GM18858 (cell line): Measurements from ENCODE around the gene RIC8B.
"Not testable (repeated sequence)": the region's sequence is repeated elsewhere in the genome, so short reads cannot be mapped to it uniquely, and the experiment has no call there.

ENCODE experiments used
- ATAC-seq: cut with Tn5 transposase; IDR thresholded peaks from one replicate; pipeline ENCODE4 v1.9.1; 2021; ENCODE audit not compliant: unreplicated experiment

The RIC8B gene, protein sequence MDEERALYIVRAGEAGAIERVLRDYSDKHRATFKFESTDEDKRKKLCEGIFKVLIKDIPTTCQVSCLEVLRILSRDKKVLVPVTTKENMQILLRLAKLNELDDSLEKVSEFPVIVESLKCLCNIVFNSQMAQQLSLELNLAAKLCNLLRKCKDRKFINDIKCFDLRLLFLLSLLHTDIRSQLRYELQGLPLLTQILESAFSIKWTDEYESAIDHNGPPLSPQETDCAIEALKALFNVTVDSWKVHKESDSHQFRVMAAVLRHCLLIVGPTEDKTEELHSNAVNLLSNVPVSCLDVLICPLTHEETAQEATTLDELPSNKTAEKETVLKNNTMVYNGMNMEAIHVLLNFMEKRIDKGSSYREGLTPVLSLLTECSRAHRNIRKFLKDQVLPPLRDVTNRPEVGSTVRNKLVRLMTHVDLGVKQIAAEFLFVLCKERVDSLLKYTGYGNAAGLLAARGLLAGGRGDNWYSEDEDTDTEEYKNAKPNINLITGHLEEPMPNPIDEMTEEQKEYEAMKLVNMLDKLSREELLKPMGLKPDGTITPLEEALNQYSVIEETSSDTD

DNA sequence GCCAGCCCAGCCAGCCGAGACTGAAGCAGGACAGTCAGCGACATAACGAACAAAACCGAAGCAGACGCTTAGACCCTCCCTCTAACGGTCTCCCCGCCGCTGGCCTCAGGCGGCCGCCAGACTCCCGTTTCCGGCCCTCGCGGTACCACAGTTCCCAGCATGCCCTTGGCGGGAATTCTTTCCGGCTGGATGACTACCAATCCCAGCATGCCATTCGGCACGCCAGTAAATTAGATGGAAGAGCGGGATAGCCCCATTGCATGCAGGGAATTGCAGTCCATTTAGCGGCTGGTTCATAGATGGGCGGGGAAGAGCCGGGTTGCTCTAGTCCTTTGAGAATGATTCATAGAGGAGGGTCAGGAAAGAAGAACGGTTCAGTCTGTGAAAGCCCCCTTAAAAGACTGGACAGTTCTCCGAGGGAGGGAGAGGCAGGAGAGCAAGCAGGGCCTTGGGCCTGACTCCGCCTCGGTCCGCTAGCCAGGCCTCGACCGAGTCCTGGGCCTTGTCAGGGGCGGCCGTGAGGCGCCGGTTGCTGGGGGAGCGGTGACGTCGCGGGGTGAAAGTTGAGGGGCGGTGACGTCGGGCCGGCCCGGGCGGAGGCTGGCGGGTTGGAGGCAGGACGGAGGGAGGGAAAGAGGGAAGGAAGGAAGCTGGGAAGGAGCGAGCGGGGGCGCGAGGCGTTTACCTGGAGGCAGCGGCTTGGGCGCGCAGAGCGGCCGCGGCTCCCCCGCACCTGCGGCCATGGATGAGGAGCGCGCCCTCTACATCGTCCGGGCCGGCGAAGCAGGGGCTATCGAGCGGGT lies at the start of gene RIC8B:
Gene RIC8B (plus strand): TSS at position 678 of the 803 bp plus-strand sequence. CDS start 64 bp downstream, at position 742.
- peak; percentile 73 for ATAC-seq

DNA sequence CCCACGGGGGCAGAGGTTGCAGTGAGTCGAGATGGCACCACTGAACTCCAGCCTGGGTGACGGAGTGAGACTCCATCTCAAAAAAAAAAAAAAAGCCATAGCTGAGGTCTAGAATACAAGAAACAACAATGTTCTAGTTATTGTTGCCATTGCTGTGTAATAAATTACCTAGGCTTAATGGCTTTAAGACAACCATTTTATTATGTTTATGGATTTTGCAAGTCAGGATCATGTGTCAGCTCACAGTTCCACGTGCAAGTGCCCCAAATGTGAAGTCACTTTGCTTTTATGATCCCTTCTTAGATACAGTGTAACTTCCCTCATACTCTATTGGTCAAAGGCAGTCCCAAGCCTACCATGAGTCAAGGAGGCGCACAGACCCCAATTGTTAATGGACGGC lies 49.5 kb upstream of the RIC8B start:
- ATAC-seq, result no peak

DNA sequence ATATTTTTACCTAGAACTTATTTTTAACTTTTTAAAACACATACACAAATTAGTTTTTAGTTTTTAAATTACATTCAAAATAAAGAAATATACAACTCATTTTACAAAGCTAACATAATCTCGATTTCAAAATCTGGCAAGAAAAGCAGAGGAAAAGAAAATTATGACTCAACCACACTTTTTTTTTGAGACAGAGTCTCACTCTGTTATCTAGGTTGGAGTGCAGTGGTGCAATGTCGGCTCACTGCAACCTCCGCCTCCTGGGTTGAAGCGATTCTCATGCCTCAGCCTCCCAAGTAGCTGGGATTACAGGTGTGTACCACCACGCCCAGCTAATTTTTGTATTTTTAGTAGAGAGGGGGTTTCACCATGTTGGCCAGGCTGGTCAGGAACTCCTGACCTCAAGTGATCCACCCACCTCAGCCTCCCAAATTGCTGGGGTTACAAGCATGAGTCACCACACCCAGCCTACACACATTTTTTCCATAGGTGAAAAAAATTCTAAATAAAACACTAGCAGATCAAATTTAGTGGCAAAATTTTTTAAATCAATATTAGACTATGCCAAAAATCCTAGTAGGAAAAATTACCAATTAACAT lies 47.8 kb upstream of the RIC8B start:
- not testable (repeated sequence) for ATAC-seq

DNA sequence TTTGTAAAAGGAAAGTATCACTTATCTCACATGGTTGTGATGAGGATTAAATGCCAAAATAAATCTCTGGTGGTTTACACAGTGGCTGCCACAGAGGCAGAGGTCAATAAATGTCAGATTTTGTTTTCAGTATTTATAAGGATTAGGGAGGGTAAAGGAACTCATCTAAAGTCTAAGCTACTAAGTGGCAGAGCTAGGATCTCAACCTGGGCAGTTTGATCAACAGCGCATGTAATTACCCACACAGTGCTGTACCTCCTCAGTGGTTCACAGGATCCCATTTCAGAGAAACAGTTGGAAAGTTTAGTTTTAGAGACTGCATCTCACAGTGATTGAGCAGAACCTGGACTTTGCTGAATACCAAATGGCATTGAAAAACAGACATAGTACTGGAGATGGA lies 44.9 kb upstream of the RIC8B start:
- no peak for ATAC-seq

DNA sequence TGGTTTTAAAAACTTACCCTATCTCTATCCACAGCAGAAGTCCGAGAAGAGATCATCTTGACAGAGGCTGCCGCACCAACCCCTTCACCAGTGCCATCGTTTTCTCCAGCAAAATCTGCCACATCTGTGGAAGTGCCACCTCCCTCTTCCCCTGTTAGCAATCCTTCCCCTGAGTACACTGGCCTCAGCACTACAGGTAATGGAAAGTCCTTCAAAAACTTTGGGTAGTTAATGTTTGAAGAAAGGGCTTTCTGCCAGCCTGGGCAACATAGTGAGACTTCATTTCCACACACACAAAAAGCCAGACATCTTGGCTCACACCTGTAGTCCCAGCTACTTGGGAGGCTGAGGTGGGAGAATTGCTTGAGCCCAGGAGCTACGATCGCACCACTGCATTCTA lies 41.6 kb upstream of the RIC8B start:
- no peak for ATAC-seq

DNA sequence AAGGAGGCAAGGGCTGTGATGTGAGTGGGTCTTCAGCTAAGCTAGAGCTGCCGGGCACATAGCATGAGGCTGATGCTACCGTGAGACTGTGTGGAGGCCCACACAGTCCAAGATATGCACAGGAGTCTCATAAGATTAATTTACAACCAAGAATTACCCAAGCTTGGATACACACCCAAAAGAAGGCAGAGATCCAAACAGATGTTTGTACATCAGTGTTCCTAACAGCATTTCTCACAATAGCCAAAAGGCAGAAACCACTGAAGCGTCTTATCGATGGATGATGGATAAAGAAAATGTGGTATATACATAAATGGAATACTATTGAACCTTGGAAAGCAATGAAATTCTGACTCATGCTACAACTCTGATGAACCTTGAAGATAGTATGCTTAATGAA lies 40.8 kb upstream of the RIC8B start:
- ATAC-seq, result no peak

DNA sequence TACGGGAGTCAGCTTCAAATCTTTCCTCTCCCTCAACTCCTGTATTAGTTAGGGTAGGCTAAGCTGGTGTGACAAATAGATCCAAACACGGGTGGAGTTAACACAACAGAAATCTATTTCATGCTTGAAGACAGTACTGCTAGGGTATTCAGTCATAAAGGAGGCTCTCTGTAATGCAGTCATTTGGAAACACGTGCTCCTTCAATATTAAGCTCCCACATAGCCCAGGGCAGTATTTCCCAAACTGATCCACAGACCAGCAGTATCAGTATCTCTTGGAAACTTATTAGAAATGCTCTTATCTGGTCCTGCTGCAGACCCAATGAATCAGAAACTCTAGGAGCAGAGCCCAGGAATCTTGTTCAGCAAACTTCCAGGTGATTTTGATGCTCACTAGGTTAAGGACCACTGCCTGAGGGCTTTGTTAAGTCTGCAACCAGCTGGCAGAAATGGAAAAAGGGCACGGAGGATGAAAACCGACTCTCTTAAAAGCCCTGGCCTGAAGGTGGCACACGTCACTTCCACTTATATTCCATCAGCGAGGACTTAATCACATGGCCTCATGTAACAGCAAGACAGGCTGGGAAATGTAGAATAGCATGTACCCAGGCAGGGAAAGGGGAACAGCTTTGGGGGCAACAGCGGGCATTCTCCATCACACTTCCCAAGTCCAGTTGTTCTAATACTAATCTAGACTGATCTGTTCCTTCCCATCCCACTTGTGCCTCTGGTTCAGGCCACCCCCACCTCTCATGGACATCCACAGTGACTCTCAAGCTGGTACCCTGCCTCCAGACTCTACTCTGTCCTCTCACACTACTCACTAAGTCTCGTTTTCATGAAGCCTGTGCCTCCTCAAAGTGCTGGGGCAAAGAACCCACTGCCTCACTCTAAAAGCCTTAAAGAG lies 38.2 kb upstream of the RIC8B start:
- no peak for ATAC-seq

DNA sequence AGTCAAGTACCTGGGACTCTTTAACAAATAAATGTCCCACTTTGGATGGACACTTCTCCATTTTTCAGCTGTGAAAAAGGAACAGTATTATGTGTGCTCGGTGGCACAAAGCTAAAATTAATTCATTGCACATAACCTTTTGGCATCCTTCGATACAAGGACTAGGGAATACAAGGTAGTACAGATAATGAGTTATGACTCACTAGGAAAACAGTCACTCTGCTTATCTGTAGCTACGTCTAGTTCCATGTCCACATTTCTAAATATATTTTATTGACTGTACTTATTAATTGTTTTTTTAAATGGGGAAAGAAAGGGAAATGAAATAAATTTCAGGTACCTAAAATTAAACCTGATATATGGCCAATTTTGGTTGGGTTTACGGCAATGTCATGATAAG lies 35.2 kb upstream of the RIC8B start:
- no peak for ATAC-seq

DNA sequence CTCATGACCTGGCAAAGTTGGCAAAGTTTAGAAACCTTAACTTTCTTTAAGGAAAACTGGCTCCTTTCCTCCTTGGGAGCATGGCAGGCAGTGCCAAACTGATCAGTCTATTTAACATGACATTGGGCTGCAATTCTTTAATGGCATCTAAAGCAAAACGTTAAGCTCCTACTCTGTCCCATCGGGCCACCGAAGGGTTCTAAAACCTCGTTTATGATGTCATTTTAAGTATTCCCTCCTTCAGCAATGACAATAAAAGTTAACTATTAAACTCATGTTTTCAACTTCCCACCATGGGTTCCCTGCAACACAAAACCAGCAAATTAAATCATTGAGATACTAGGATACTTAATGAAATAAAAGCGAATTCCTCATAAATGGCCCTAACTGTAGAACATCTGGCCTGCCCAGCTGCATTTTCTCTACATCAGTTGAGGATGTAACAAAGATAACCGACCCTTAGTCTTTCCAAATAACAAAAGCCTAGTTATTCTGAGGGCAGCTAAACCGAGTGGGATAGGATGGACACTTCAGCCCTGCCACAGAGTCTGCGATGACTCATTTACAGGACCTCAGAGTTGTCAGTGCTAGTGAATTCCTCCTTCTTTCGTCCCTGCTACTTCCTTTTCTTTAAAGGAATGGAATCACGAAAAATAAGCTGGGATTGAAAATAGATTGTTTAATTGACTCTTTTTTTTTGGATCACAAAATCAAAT lies 34.5 kb upstream of the RIC8B start:
- no peak for ATAC-seq

DNA sequence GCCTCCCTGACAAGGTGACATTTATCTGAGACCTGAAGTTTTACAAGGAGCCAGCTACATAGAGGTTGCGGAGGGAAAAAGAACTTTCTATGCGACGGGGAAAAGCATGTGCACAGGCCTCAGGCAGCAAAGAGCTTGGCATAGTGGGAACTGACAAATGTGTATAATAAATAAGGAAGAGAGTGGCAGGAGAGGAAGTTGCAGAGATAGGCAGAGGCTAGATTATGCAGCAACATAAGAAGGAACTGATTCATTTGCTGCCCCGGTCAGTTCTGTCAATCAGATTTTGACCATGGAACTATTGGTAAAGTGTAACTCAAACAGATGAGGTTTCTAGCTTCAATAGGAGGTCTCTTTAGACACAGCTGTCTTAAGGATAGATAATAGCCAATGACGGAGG lies 33.7 kb upstream of the RIC8B start:
- ATAC-seq, result no peak

DNA sequence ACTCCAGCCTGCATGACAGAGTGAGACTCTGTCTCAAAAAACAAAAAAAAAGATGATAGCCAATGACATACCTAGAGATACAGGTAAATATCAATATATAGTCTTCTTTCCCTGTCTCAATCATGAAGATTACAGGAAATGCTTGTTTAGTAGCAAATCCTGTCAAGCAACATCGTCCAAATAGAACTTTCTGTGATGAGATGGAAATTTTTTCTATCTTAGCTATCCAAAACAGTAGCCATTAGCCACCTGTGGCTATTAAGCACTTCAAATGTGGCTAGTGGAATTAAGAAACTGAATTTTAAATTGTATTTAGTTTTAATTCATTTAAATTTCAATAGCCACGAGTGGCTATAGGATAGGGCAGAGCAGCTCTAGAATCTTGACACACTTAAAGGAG lies 33.2 kb upstream of the RIC8B start:
- no peak for ATAC-seq

DNA sequence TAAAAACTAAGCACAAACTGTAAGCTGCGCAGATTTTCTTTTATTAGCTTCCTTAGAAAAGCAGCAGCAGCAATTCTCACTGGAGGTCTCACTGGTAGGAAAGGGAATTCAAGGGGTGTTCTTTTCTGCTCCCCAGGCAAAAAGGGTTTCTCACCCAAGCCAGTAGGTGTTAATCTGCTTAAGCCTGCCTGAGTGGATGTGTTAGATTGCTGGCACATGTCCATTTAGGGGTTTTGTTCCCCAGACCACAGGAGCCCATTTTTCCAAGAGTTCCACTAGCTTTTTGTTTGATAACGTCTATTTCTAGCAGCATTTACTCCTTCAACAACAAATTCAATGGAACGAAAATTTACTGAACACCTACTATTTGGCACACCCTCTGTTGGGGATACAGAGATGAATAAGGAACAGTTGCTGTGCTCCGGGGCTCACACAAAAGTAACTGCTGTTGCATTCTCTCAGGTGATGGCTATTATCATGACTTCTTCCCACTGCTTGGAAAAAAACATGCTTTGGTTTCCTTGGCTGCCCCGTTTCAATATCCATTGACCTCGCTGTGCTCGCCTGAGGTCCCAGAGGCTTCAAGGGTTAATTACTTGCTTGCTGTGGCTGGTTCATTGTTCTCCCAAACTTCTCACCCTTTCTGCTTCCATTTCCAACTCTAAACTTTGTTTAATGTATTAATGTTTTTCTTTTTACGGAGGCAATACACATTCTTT lies 31.1 kb upstream of the RIC8B start:
- ATAC-seq, result no peak

DNA sequence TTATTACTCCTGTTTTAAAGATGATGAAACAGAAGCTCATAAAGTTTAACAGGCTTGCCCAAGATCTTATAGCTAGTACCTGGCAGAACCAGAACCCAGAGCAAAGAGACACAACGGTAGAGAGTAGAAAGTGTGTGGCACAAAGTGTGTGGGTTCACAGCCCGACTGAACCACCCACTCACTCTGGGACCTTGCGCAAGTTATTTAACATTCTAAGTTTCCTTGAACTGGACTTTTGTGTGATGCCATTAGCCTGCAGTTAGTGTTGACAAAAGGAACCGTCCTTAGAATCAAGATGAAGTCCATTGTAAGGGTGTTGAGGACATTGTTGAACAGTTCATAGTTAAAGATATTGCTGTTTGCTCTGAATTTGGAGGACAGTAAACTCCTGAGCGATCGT lies 29.9 kb upstream of the RIC8B start:
- no peak for ATAC-seq

DNA sequence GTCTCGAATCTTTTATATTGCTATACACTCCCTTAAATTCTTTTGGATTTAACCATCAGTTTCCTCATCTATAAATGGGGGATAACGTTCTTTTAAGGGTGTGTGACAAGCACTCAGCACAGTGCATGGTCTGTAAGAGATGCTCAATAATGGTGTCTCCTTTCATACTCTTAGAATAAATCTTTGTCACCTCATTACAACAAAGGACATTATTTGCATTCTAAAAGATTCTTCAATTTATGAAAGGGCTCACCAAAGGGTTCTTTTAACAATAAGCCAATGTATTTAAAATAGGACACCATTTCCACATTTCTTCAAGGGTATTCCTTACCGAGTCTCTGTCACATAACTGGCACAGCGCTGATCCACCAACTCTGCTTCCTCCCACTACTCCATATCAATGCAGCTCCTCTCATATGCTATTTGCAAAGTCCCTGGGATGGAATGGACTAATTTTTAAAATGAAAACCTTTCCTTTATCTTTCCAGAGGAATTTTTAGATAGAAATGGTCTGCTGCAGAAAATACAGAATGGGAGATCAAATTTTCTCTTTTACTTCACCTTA lies 29.2 kb upstream of the RIC8B start:
- ATAC-seq, result no peak

DNA sequence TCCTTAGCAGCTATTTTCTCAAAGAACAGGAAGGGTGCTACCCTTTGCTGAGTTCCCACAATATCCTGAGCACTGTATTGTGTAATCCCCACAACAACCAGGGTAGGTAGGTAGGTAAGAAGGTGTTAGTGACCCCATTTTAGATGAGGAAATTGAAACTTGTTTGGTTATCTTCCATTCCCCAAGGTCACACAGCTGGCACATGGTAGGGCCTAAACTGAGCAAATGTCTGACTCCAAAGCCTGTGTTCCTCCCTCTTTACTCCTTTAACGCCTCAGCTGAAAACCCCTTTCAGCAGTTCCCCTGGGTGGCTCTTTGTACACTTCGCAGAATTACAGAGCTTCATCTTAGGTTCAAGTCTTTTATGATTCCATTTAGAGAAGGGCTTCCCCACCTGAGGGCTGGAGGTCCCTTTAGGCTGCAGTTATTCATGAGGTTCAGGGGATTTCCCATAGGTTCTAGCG lies 26.5 kb upstream of the RIC8B start:
- no peak for ATAC-seq

DNA sequence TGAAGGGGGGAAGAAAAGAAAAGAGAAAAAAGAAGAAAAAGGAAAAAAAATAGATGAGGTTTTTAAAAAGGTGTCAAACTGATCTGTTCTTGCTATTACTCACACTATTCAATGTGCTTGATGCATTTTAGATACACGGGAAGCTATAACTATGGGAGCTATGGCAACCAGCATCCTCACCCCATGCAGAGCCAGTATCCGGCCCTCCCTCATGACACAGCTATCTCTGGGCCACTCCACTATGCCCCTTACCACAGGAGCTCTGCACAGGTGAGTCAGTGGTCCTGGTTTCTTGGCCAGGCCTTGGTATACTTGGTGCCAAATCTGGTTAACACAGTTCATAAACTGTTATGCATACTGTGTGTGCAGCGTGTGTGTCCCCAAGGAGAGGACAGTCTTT lies 24.0 kb upstream of the RIC8B start:
- ATAC-seq, result no peak

DNA sequence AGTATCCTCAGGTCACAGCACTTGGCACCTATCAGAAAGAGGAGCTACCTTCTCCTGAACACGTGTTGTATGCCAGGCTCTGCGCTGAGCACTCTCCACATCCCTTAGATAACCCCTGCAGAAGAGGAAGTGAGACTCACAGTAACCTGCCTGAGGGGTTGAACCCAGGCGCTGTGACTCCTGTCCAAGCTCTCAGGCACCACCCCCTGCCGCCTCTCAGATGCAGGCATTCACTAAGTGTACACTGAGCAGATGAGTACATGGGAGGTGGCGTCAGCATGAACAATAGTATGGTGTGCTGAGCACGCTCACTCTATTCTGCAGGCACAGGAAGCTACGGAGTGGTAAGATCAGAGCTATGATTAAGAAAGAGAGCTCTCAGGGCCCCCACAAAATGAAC lies 21.0 kb upstream of the RIC8B start:
- ATAC-seq, result peak; percentile 98

DNA sequence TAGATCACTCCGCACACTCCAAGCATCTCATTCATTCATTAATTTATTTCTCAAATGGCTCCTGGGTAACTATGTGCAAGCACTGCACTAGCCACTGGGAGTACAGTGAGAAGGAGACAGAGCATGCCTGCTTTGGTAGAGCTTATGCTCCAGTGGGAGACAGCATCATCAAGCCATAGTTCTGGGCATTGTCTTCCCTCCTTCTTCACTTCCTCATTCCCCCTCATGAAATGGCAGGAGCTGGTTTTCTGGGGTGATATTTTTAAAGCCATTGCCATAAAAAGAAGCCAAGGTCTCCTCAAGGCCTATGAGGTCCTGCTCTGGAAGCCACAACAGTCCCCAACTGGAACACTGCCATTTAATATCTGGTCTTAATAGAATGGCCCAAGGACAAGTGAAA lies 20.2 kb upstream of the RIC8B start:
- no peak for ATAC-seq
